Effector CD4-positive, alpha-beta T cell (primary cell): ENCODE results near the gene NPW.

ENCODE experiments used
- DNase-seq: peaks from one replicate; pipeline ENCODE4 v3.0.0-alpha.2; 2020

NPW gene

DNA sequence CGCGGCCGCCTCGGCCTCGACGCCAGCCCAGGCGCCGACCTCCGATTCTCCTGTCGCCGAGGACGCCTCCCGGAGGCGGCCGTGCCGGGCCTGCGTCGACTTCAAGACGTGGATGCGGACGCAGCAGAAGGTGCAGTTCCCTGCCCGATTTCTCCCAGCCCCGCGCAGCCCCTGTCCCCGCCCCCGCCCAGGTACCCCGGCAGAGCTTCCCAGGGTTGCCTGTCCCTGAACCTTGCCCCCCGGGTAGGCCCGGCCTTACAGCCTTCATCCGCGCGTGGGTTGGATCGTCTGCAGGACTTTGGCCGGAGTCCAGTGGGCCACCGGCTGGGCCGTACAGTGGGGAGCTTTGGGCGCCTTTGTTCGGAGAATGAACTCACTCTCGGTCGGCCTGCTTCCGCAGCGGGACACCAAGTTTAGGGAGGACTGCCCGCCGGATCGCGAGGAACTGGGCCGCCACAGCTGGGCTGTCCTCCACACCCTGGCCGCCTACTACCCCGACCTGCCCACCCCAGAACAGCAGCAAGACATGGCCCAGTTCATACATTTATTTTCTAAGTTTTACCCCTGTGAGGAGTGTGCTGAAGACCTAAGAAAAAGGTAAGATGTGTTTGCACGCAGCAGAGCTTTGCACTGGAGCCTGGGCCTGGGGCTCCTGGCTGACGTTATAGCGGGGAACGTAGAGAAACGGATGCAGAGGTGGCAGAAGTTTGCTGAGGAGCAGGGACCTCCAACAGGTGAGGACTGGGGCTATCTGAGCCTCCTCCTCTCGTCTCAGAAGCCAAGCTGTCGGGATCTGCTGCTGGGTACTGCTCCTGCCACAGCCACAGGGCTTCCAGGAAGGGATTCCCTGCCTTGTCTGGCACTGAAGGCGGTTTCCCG lies 35.0 kb upstream of the NPW start:
- DNase-seq, result no peak

- DNase-seq, result no peak
These were observed 34.0 kb upstream of the NPW start for GRCh38 chr16:1985466-1986150.

- DNase-seq, result no peak
These were observed 32.4 kb upstream of the NPW start for GRCh38 chr16:1987198-1987597.

DNA sequence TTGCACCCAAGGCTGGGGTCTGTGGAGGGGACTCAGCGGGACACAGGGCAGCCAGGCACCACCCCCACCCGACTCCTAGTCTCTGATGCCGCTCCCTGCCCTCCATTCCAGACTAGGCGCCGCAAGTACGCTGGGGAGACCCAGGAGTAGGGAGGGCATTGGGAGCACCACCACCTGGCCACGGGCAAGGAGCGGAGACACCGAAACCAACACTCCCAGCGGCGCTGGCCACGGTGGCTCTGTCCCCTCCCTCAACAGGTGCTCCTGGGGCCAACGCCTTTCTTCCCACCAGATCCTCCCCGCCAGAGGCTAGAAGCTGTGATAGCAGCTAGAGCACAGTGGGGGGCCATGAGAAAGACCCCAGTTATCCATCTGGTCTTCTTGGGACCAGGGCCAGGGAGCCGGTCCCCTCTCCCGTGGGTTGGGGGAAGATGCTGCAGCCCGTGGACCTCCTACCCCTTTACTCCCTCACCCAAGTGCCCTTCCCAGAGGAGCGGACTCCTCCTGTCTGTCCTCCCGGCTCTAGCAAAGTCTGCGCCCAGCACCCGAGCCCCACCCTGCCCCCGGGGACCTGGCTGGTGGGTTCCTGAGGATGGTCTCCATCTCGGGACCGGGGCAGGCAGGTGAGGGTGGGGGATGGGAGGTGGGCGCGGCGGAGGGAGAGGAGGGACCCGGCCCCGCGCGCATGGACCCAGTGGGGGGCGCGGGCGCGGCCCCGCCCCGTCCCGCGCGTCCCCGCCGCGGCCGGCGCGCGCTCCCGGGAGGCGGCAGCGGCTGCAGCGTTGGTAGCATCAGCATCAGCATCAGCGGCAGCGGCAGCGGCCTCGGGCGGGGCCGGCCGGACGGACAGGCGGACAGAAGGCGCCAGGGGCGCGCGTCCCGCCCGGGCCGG lies 30.1 kb upstream of the NPW start, which contains the start of gene SYNGR3:
Gene SYNGR3 (plus strand): TSS at position 762 of the 892 bp plus-strand sequence. CDS start 133 bp downstream, outside the sequence.
- no peak for DNase-seq

DNA sequence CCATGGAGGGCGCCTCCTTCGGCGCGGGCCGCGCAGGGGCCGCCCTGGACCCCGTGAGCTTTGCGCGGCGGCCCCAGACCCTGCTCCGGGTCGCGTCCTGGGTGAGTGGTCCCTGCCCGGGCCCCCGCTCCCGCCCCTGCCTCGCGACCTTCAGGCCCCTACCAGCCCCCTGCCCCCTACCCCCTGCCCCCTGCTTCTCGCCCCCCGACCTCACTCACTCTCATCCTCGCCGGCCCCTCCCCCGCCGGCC lies 29.6 kb upstream of the NPW start:
- DNase-seq, result no peak

- no peak for DNase-seq
These were observed 29.0 kb upstream of the NPW start for GRCh38 chr16:1990351-1991134.

GRCh38 chr16:1991135-1991551 lies 28.4 kb upstream of the NPW start:
- DNase-seq, result peak; percentile 45

- no peak for DNase-seq
These were observed 28.0 kb upstream of the NPW start for GRCh38 chr16:1991588-1991947.

DNA sequence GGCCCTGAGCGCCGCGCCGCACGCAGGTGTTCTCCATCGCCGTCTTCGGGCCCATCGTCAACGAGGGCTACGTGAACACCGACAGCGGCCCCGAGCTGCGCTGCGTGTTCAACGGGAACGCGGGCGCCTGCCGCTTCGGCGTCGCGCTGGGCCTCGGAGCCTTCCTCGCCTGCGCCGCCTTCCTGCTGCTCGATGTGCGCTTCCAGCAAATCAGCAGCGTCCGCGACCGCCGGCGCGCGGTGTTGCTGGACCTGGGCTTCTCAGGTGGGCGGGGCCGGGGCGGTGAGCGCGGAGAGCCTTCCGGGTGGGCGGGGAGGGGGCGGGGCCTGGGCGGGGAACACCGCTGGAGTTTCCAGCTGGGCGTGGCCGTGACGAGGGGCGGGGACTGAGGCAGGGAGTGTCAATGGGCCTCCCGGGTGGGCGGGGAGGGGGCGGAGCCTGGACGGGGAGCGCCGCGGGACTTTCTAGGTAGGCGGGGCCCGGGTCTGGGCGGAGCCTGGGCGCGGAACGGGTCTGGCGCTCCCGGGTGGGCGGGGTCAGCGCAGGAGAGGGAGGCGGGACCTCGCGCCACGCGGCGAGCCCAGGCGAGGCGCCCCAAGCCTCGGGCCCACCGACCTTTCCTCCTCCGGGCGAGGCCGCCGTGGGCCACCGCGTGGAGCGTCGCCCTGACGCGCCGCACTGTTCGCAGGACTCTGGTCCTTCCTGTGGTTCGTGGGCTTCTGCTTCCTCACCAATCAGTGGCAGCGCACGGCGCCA lies 27.5 kb upstream of the NPW start:
- peak; percentile 97 for DNase-seq

DNA sequence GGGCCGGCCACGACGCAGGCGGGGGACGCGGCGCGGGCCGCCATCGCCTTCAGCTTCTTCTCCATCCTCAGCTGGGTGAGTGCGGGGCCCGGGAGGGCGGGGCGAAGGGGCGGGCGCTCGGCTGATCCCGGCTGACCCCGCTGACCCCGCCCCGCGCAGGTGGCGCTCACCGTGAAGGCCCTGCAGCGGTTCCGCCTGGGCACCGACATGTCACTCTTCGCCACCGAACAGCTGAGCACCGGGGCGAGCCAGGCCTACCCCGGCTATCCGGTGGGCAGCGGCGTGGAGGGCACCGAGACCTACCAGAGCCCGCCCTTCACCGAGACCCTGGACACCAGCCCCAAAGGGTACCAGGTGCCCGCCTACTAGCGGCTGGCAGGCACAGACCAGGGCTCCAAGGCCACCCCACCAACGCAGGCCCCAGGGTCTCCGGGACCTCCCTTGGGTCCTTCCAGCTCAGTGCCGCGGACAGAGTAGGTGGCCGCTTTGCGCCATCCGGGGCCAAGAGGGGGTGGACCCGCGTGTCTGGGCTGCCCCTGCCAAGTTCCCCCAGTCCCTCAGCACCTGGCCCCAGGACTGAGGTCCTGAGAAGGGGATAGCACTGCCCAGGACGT lies 26.8 kb upstream of the NPW start:
- DNase-seq, result no peak

DNA sequence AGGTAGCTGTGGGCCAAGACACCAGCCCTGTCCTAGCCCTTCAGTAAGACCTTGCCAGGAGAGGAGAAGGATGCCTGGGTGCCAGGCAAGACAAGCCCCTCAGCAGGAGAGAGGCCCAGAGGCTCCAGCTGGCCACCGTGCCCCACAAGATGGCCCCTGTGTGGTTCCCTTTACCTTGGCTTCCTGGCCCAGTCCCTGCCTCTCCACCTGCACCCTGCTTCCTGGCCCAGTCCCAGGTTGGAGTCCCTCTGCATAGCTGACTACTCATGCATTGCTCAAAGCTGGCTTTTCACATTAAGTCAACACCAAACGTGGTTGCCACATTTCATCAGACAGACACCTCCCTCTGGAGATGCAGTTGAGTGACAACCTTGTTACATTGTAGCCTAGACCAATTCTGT lies 25.9 kb upstream of the NPW start:
- no peak for DNase-seq

DNA sequence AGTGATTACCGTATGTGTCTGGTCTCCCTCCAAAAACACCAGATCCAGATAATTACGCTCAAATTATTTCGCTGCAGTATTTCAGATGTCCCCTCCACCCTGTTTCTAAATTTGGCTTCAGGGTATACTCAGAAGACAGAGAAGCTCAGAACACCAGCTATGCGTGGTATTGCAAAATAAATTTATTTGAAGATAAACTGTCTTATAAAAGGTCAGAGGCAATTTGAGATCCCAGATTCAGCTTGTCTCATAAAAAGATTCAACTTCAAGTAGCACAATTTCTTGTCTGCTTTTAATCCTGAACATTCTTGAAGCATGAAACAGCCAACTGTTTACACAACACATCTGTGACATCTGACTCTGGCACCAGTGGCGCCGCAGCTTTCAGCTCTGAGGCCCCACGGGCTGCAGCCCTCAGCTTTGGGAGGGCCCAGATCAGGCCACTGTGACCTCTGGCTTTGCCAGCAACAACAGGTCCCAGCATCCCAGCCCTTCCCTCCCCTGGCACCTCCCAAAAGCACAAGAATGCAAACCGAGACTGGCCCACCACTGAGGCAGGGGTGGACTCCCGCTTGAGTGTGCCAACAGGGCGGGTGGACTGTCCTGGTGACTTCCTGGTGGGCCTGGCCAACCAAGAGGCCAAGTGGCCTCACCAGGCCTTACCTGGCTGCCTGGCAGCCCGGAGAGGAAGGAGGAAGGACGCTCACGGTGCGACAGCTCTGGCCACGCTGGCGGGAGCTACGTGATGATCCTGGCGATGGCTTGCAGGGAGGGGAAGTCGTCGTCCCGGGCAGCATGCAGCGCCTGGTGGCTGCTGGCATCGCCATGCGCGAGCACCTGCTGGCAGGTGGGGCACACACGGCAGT lies 21.9 kb upstream of the NPW start:
- DNase-seq, result no peak

GRCh38 chr16:1998360-1998835 lies 21.2 kb upstream of the NPW start:
- no peak for DNase-seq

- no peak for DNase-seq
These were observed 20.5 kb upstream of the NPW start for GRCh38 chr16:1998852-1999801.

DNA sequence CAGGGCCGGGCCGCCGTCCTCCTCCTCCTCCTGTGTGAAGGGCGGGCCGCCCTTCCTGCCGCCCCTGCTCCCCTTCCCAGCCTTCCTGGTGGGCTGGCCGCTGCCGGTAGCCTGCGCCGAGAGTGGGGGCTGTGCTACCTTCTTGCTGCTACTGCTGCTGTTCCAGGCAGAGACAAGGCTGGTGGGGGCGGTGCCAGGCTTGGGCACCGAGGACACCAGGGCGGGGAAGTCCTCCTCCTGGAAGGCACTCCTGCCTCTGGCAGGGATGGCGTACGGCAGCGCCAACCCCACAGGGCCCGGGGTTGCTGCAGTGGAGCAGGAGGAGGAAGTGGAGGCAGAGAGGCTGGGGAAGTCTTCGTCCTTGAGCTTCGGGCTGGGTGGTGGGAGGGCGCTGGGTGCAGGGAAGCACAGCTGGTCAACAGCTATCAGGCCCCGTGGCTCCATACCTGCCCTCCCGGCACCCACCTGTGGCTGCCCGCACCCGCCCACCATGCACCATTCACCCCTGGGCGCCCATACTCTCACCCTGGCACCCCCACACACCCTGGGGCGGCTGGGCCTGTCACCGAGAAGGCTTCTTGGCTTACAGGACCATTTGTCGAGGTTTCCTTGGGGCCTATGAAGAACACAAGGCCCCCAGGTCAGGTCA lies 19.6 kb upstream of the NPW start:
- DNase-seq, result no peak

DNA sequence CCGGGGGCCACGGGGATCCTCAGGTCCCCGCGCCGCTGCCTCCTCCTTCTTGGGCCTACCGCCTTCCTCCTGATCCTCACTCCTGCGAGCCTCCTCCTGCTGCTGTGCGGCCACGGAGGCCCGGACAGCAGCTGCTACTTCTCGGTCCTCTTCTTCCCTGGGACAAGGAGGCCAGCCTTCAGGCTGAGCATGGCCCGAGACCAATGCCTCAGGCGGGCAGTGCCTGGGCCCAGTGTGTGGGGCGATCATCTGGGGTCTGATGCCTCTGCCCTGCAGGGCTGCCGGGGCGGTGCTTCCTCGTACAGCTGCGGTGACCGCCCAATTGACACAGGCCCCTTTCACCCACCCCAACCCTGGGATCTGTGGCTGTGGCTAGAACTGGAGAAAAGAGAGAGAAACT lies 18.6 kb upstream of the NPW start:
- no peak for DNase-seq

GRCh38 chr16:2001456-2002355 lies 17.9 kb upstream of the NPW start:
- no peak for DNase-seq
